DND-41 (cell line): ENCODE results near the gene SUN2.

Source experiments
- CTCF ChIP-seq: IDR thresholded peaks from 2 replicates; pipeline ENCODE4 v1.5.1; 2012; ENCODE audit warnings: borderline replicate concordance, low read length, moderate library complexity, mild to moderate bottlenecking; ENCODE audit not compliant: poor library complexity, severe bottlenecking; ENCODE audit errors: extremely low read depth
- EZH2 ChIP-seq: IDR thresholded peaks from 3 replicates; pipeline ENCODE4 v1.6.1; 2012; ENCODE audit warnings: borderline replicate concordance, low read depth, mild to moderate bottlenecking, moderate library complexity, low read length, inconsistent platforms; ENCODE audit not compliant: severe bottlenecking

GRCh38 chr22:38758276-38758945 lies 2.6 kb upstream of the SUN2 start:
- TF ChIP-seq CTCF (no peak), EZH2 (no peak)
